Measurements from ENCODE around the gene KRTCAP3. TPM values are rescaled to one million over a fixed set of nuclear protein-coding genes. Genes with fewer than 3 reads are reported as not detected.
"Not testable (repeated sequence)": the region's sequence is repeated elsewhere in the genome, so short reads cannot be mapped to it uniquely, and the experiment has no call there.

KRTCAP3 gene
- total RNA-seq, 1 experiment from 2014 or later: 49.9 TPM

DNA sequence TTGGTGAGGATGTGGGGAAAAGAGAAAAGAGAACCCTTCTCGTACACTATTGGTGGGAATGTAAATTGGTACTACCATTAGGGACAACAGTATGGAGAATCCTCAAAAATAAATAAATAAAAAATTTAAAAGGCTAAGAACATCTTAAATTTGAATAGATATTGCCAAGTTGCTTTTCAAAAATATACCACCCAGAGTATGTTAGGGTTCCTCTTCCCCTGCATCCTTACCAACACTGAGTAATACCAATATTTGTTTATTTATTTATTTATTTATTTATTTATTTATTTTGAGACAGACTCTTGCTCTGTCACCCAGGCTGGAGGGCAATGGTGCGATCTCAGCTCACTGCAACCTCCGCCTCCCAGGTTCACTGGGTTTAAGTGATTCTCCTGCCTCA lies 19.2 kb upstream of the KRTCAP3 start:
- H3T11ph ChIP-seq (ENCODE audit: low read length): no peak overlapping the region
- H3K23me2 ChIP-seq (ENCODE audit: insufficient read length, low read depth, low read length, poor library complexity, severe bottlenecking): no peaks in the 10 kb centered on the region
- H3K9ac ChIP-seq (ENCODE audit: extremely low read depth, insufficient read length, low read length): no peak overlapping the region
- no peak overlapping the region for H2BK15ac ChIP-seq (ENCODE audit: low read depth, low read length)
- H2AK5ac ChIP-seq (ENCODE audit: insufficient read length, low read length): no peak overlapping the region
- no peak overlapping the region for H3K14ac ChIP-seq (ENCODE audit: insufficient read depth, low read length)
- H4K20me1 ChIP-seq (ENCODE audit: control insufficient read depth, insufficient read depth, insufficient read length): no peaks in the 10 kb centered on the region
- no peak overlapping the region for H2AFZ ChIP-seq (ENCODE audit: low read length)
- H2BK120ac ChIP-seq (ENCODE audit: low read depth, low read length, poor library complexity, severe bottlenecking): no peak overlapping the region
- H3K4me2 ChIP-seq (ENCODE audit: insufficient read depth, insufficient read length, low read length): no peak overlapping the region
- H3K9me3 ChIP-seq (ENCODE audit: control insufficient read depth, low read depth, low read length): no peaks in the 10 kb centered on the region
- Mint-ChIP-seq H3K36me3 (ENCODE audit: insufficient read depth in 1 of 3, low read depth in 3 of 3) (no peaks in the 10 kb centered on the region), H3K4me1 (peaks cover 4 to 7% of the 10 kb centered on the region in 2 experiments), H3K9me3 (no peaks in the 10 kb centered on the region), H3K4me3 (no peak overlapping the region), H3K27me3 (ENCODE audit: low read depth) (no peaks in the 10 kb centered on the region), H3K27ac (no peak overlapping the region)
- no peak overlapping the region for H3K23ac ChIP-seq (ENCODE audit: insufficient read length, low read depth, low read length)
- WGBS (ENCODE audit: extremely low coverage, insufficient read length, low lambda C conversion rate): no CpG with 5 or more reads among the region's 3 CpGs
- H2BK5ac ChIP-seq (ENCODE audit: insufficient read length, low read length): no peak overlapping the region
- H2BK20ac ChIP-seq (ENCODE audit: low read depth, low read length, poor library complexity, severe bottlenecking): no peak overlapping the region
- H3K4me1 ChIP-seq (ENCODE audit: insufficient read depth, low read length): no peaks in the 10 kb centered on the region
- H3K79me1 ChIP-seq (ENCODE audit: insufficient read depth, low read depth, low read length, poor library complexity, severe bottlenecking): no peaks in the 10 kb centered on the region
- no peak overlapping the region for H4K91ac ChIP-seq (ENCODE audit: insufficient read length, low read depth, low read length)
- no peak for DNase-seq
- no peak overlapping the region for H3K27ac ChIP-seq (ENCODE audit: insufficient read length, low read depth, low read length)
- no peak overlapping the region for H4K8ac ChIP-seq (replicated peaks; ENCODE audit: insufficient read length, low read depth, low read length)
- no peak overlapping the region for H3K18ac ChIP-seq (ENCODE audit: insufficient read length, low read depth, low read length)
- no peaks in the 10 kb centered on the region for H3K27me3 ChIP-seq (ENCODE audit: insufficient read depth, low read length)
- no peak overlapping the region for H3K4ac ChIP-seq (ENCODE audit: low read depth, low read length)
- H4K5ac ChIP-seq (ENCODE audit: insufficient read length, low read depth, low read length): no peak overlapping the region
- TF ChIP-seq, protein P1, sequence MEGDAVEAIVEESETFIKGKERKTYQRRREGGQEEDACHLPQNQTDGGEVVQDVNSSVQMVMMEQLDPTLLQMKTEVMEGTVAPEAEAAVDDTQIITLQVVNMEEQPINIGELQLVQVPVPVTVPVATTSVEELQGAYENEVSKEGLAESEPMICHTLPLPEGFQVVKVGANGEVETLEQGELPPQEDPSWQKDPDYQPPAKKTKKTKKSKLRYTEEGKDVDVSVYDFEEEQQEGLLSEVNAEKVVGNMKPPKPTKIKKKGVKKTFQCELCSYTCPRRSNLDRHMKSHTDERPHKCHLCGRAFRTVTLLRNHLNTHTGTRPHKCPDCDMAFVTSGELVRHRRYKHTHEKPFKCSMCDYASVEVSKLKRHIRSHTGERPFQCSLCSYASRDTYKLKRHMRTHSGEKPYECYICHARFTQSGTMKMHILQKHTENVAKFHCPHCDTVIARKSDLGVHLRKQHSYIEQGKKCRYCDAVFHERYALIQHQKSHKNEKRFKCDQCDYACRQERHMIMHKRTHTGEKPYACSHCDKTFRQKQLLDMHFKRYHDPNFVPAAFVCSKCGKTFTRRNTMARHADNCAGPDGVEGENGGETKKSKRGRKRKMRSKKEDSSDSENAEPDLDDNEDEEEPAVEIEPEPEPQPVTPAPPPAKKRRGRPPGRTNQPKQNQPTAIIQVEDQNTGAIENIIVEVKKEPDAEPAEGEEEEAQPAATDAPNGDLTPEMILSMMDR (conservative IDR thresholded peaks at IDR 0.05): no peak
- H3K56ac ChIP-seq (ENCODE audit: insufficient read length, low read depth, low read length): no peak overlapping the region
- H2BK12ac ChIP-seq (ENCODE audit: insufficient read length, low read depth, low read length): no peak overlapping the region
- no peaks in the 10 kb centered on the region for H3K79me2 ChIP-seq (ENCODE audit: insufficient read depth, low read length)

DNA sequence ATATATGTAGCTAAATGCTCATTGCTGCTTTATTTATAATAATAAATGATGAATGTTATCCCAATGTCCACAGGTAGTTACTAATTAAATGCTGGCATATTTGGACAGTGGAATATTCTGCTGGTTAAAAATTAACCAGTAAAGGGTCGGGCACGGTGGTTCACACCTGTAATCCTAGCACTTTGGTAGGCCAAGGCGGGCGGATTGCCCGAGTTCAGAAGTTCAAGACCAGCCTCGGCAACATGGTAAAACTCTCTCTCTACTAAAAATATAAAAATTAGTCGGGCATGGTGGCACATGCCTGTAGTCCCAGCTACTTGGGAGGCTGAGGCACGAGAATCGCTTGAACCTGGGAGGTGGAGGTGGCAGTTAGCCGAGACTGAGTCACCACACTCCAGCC lies 17.1 kb upstream of the KRTCAP3 start:
- H2BK5ac ChIP-seq (ENCODE audit: insufficient read length, low read length); H2BK15ac ChIP-seq (ENCODE audit: low read depth, low read length); H4K5ac ChIP-seq (ENCODE audit: insufficient read length, low read depth, low read length); H3K9me3 ChIP-seq (ENCODE audit: control insufficient read depth, low read depth, low read length); H3K56ac ChIP-seq (ENCODE audit: insufficient read length, low read depth, low read length); DNase-seq; H3K23me2 ChIP-seq (ENCODE audit: insufficient read length, low read depth, low read length, poor library complexity, severe bottlenecking); H3T11ph ChIP-seq (ENCODE audit: low read length); H3K4me2 ChIP-seq (ENCODE audit: insufficient read depth, insufficient read length, low read length); H3K18ac ChIP-seq (ENCODE audit: insufficient read length, low read depth, low read length); H3K27me3 ChIP-seq (ENCODE audit: insufficient read depth, low read length); H2AK5ac ChIP-seq (ENCODE audit: insufficient read length, low read length); H3K23ac ChIP-seq (ENCODE audit: insufficient read length, low read depth, low read length); H3K9ac ChIP-seq (ENCODE audit: extremely low read depth, insufficient read length, low read length); H3K4ac ChIP-seq (ENCODE audit: low read depth, low read length); H3K27me3 Mint-ChIP-seq (ENCODE audit: low read depth); H3K4me3 Mint-ChIP-seq; H3K36me3 Mint-ChIP-seq (ENCODE audit: insufficient read depth in 1 of 3, low read depth in 3 of 3); H4K91ac ChIP-seq (ENCODE audit: insufficient read length, low read depth, low read length); H4K8ac ChIP-seq (replicated peaks; ENCODE audit: insufficient read length, low read depth, low read length); H3K14ac ChIP-seq (ENCODE audit: insufficient read depth, low read length); H3K79me1 ChIP-seq (ENCODE audit: insufficient read depth, low read depth, low read length, poor library complexity, severe bottlenecking); H4K20me1 ChIP-seq (ENCODE audit: control insufficient read depth, insufficient read depth, insufficient read length); H2AFZ ChIP-seq (ENCODE audit: low read length); H2BK12ac ChIP-seq (ENCODE audit: insufficient read length, low read depth, low read length); H3K4me1 ChIP-seq (ENCODE audit: insufficient read depth, low read length); H3K9me3 Mint-ChIP-seq; H3K27ac ChIP-seq (ENCODE audit: insufficient read length, low read depth, low read length); H3K27ac Mint-ChIP-seq; H2BK120ac ChIP-seq (ENCODE audit: low read depth, low read length, poor library complexity, severe bottlenecking); H2BK20ac ChIP-seq (ENCODE audit: low read depth, low read length, poor library complexity, severe bottlenecking); H3K79me2 ChIP-seq (ENCODE audit: insufficient read depth, low read length): not testable (repeated sequence)
- peaks cover 13 to 18% of the 10 kb centered on the region in 2 experiments for H3K4me1 Mint-ChIP-seq
- no CpG with 5 or more reads among the region's 10 CpGs for WGBS (ENCODE audit: extremely low coverage, insufficient read length, low lambda C conversion rate)
